ENCODE data around the gene ZNF211. TPM values are rescaled to one million over a fixed set of nuclear protein-coding genes. Genes with fewer than 3 reads are reported as not detected.

ZNF211 gene
- total RNA-seq, 1 experiment from 2014 or later, result 10.2 TPM

GRCh38 chr19:57637379-57637778 lies 4.4 kb downstream of the ZNF211 start:
- no peak for DNase-seq
- H3K27me3 Mint-ChIP-seq (ENCODE audit: unreplicated experiment), result no peaks in the 10 kb centered on the region
- intact Hi-C loops (cut with micrococcal nuclease; ENCODE audit: unreplicated experiment), result no loop called here
- H3K4me1 Mint-ChIP-seq (ENCODE audit: low read depth, unreplicated experiment), result peaks cover 19% of the 10 kb centered on the region
- BruUV-seq (replicated peaks), result no TSS peak
- CTCF ChIA-PET, result no interaction called here
- H3K9me3 Mint-ChIP-seq (ENCODE audit: low read depth, unreplicated experiment), result peaks cover 34% of the 10 kb centered on the region
- peaks cover 38% of the 10 kb centered on the region for H3K36me3 Mint-ChIP-seq (ENCODE audit: insufficient read depth, unreplicated experiment)
- H3K27ac Mint-ChIP-seq (ENCODE audit: unreplicated experiment), result no peak overlapping the region
- H3K4me3 Mint-ChIP-seq (ENCODE audit: low read depth, unreplicated experiment), result no peak overlapping the region
- TF ChIP-seq CTCF (IDR thresholded peaks at IDR 0.05; ENCODE audit: unreplicated experiment), result no peak

- Mint-ChIP-seq H3K27me3 (ENCODE audit: unreplicated experiment) (no peaks in the 10 kb centered on the region), H3K4me3 (ENCODE audit: low read depth, unreplicated experiment) (no peak overlapping the region), H3K4me1 (ENCODE audit: low read depth, unreplicated experiment) (no peaks in the 10 kb centered on the region), H3K9me3 (ENCODE audit: low read depth, unreplicated experiment) (peaks cover 33% of the 10 kb centered on the region), H3K36me3 (ENCODE audit: insufficient read depth, unreplicated experiment) (peaks cover 18% of the 10 kb centered on the region), H3K27ac (ENCODE audit: unreplicated experiment) (no peak overlapping the region)
- intact Hi-C loops (cut with micrococcal nuclease; ENCODE audit: unreplicated experiment), result no loop called here
- no TSS peak for BruUV-seq (replicated peaks)
- DNase-seq, result no peak
- CTCF ChIA-PET, result no interaction called here
- no peak for TF ChIP-seq CTCF (IDR thresholded peaks at IDR 0.05; ENCODE audit: unreplicated experiment)
These were observed 8.8 kb downstream of the ZNF211 start for GRCh38 chr19:57641715-57642234.

GRCh38 chr19:57642396-57643046 lies 9.6 kb downstream of the ZNF211 start:
- CTCF ChIA-PET, result no interaction called here
- BruUV-seq (replicated peaks), result no TSS peak
- H3K4me1 Mint-ChIP-seq (ENCODE audit: low read depth, unreplicated experiment), result no peaks in the 10 kb centered on the region
- no peak for DNase-seq
- no peak overlapping the region for H3K4me3 Mint-ChIP-seq (ENCODE audit: low read depth, unreplicated experiment)
- no peaks in the 10 kb centered on the region for H3K27me3 Mint-ChIP-seq (ENCODE audit: unreplicated experiment)
- H3K9me3 Mint-ChIP-seq (ENCODE audit: low read depth, unreplicated experiment), result peaks cover 30% of the 10 kb centered on the region
- peaks cover 14% of the 10 kb centered on the region for H3K36me3 Mint-ChIP-seq (ENCODE audit: insufficient read depth, unreplicated experiment)
- H3K27ac Mint-ChIP-seq (ENCODE audit: unreplicated experiment), result no peak overlapping the region
- intact Hi-C loops (cut with micrococcal nuclease; ENCODE audit: unreplicated experiment), result no loop called here
- TF ChIP-seq CTCF (IDR thresholded peaks at IDR 0.05; ENCODE audit: unreplicated experiment), result no peak

GRCh38 chr19:57643734-57644133 lies 10.8 kb downstream of the ZNF211 start:
- intact Hi-C loops (cut with micrococcal nuclease; ENCODE audit: unreplicated experiment), result no loop called here
- Mint-ChIP-seq H3K27me3 (ENCODE audit: unreplicated experiment) (no peaks in the 10 kb centered on the region), H3K36me3 (ENCODE audit: insufficient read depth, unreplicated experiment) (peaks cover 14% of the 10 kb centered on the region), H3K4me1 (ENCODE audit: low read depth, unreplicated experiment) (no peaks in the 10 kb centered on the region), H3K4me3 (ENCODE audit: low read depth, unreplicated experiment) (no peak overlapping the region), H3K27ac (ENCODE audit: unreplicated experiment) (no peak overlapping the region), H3K9me3 (ENCODE audit: low read depth, unreplicated experiment) (peaks cover 26% of the 10 kb centered on the region)
- TF ChIP-seq CTCF (IDR thresholded peaks at IDR 0.05; ENCODE audit: unreplicated experiment), result no peak
- BruUV-seq (replicated peaks), result no TSS peak
- no peak for DNase-seq
- CTCF ChIA-PET, result no interaction called here

Measured in Calu3 (cell line).